ENCODE results near the gene SELENOF.
A peak's percentile ranks its signal among the peaks of the same experiment; 100 is the strongest.

Gene SELENOF

GRCh38 chr1:86913896-86914600, at the start of gene SELENOF:
SELENOF (minus strand) TSS chr1:86914126; CDS start chr1:86914111, 15 bp downstream.
- DNase-seq (ENCODE audit: low read depth in 1 of 2, low spot score in 1 of 2): peak; percentile 94 to 99

GRCh38 chr1:86960548-86960947, 46.6 kb upstream of the SELENOF start:
- no peak for DNase-seq (ENCODE audit: low read depth in 1 of 2, low spot score in 1 of 2)

GRCh38 chr1:86957221-86957620, 43.3 kb upstream of the SELENOF start:
- DNase-seq (ENCODE audit: low read depth in 1 of 2, low spot score in 1 of 2): no peak

GRCh38 chr1:86956221-86956620, 42.3 kb upstream of the SELENOF start:
- no peak for DNase-seq (ENCODE audit: low read depth in 1 of 2, low spot score in 1 of 2)

DNA sequence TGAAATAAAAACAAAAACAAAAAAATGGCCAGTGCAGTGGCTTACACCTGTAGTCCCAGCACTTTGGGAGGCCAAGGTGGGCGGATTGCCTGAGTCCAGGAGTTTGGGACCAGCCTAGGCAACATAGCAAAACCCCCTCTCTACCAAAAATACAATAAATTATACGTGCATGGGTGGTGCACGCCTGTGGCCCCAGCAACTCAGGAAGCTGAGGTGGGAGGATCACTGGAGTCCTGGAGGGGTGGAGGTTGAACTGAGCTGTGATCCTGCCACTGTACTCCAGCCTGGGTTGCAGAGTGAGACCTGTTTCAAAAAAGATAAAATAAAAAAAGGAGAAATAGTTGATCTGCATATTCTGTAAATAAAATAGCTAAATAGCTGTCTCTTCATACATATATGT, 41.8 kb upstream of the SELENOF start:
- no peak for DNase-seq (ENCODE audit: low read depth in 1 of 2, low spot score in 1 of 2)

GRCh38 chr1:86953167-86953566, 39.2 kb upstream of the SELENOF start:
- DNase-seq (ENCODE audit: low read depth in 1 of 2, low spot score in 1 of 2): no peak

- DNase-seq (ENCODE audit: low read depth in 1 of 2, low spot score in 1 of 2): no peak
Observed at GRCh38 chr1:86951430-86951829, 37.5 kb upstream of the SELENOF start.

DNA sequence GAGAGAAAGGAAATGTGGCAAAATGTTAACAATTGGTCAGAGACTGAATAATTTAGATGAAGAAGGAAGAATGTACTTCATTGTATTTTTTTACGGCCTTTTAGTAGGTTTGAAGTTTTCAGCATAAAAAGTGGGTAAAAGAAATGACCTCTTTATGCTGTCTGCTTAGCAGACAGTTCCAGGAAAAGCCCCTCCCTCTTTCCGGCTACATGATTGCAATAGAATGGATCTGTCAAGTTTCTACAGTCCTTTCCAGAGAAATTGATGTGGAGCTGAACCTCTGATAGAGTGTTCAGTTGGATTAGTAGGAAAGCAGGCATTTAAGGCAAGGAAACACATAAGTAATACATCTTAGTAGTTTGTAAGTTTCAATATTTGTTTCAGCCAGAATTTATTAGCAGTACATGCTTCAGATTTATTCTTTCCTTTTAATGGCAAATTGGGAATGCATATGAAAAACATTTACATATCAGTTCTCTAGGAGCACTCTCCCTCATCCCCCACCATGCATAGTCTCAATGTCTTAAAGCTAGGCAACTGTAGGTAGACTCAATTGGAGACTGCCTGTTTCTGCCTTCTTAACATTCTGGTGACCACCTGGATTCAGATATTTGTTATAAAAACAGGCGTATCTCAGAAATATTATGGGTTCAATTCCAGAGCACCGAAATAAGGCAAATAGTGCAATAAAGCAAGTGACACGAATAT, 36.9 kb upstream of the SELENOF start:
- DNase-seq (ENCODE audit: low read depth in 1 of 2, low spot score in 1 of 2): no peak

GRCh38 chr1:86948212-86948611, 34.3 kb upstream of the SELENOF start:
- DNase-seq (ENCODE audit: low read depth in 1 of 2, low spot score in 1 of 2): no peak

GRCh38 chr1:86942743-86943142, 28.8 kb upstream of the SELENOF start:
- DNase-seq (ENCODE audit: low read depth in 1 of 2, low spot score in 1 of 2): no peak

DNA sequence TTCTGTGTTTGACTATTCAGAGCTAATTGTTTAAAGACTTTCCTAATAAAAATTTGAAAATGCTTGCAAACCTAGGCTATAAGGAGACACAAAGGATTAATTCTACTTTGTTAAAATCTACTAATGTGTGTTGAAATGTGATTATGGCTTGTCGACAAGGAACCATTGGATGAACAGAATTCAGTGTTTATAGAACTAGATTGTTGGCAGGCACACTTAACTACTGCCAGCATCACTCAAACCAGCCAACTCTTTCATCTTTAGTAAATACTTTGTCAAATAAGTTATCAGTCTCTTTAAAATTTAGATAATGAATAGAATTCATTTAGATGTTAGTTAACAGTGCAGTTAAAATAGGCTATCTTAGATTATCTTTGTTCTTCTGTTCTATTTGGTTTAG, 28.1 kb upstream of the SELENOF start:
- DNase-seq (ENCODE audit: low read depth in 1 of 2, low spot score in 1 of 2): no peak

DNA sequence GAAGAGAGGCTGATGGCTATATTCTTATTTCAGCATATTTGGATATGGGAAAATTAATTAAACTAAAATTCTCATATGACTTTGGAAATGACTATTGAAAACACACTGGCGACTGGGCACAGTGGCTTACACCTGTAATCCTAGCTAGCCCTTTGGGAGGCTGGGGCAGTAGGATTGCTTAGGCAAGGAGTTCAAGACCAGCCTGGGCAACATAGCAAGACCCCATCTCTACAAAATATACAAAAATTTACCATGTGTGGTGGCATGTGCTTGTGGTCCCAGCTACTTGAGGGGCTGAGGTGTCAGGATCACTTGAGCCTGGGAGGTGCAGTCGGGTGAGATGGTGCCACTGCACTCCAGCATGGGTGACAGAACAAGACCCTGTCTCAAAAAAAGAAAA, 26.7 kb upstream of the SELENOF start:
- DNase-seq (ENCODE audit: low read depth in 1 of 2, low spot score in 1 of 2): no peak

DNA sequence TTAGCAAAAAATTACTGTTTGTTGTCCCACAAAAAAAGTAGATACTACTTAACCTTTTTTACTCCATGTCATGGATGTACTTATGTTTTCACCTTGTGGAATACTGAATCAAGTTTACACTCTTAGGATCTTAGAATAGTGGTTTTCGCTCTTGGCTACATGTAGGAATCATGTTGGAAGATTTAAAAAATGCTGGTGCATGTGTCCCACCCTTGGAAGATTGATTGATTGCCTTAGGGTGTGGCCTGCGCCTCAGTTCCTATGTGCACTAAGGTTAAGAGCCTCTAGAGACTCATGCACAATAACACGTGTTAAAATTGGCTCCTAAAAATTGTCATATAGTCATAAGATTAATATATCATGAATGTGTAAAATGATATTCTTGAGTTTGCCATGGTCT, 25.5 kb upstream of the SELENOF start:
- no peak for DNase-seq (ENCODE audit: low read depth in 1 of 2, low spot score in 1 of 2)

GRCh38 chr1:86938855-86939254, 24.9 kb upstream of the SELENOF start:
- no peak for DNase-seq (ENCODE audit: low read depth in 1 of 2, low spot score in 1 of 2)

GRCh38 chr1:86938450-86938849, 24.5 kb upstream of the SELENOF start:
- DNase-seq (ENCODE audit: low read depth in 1 of 2, low spot score in 1 of 2): no peak

DNA sequence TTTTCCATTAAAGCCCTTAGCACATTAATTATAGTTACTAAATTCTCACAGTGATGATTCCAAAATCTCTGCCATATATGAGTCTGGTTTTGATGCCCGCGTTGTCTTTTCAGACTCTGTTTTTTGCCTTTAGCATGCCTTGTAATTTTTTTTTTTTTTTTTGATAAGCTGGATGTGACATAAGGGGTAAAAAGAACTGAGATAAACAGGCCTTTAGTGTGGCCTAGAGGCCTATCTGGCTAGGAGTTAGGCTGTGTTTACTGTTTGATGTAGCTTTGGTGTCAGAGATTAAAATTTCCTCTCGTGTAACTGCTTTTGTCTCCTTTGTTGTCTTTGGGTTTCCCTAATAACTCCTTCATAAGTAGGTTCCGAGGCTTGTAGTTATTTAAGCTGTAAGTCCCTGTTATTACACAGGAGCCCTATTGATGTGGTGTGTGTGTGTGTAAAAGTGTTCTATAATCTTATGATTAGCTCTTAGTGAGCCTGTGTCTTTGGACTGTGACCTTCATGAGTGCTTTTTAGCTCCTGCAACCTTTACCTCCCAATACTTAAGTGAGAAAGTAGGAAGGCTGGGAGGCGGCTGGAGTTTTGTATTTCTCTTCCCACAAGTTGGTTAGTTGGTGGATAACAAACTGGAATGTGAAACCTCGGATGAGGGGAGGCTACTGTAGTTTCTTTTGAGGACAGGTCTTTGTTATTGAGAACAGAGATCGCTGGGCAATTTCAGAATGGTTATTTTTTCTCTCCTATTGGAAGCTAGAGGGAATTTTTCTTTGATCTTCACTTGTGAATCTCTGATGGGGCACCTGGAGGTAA, 19.8 kb upstream of the SELENOF start:
- DNase-seq (ENCODE audit: low read depth in 1 of 2, low spot score in 1 of 2): no peak

DNA sequence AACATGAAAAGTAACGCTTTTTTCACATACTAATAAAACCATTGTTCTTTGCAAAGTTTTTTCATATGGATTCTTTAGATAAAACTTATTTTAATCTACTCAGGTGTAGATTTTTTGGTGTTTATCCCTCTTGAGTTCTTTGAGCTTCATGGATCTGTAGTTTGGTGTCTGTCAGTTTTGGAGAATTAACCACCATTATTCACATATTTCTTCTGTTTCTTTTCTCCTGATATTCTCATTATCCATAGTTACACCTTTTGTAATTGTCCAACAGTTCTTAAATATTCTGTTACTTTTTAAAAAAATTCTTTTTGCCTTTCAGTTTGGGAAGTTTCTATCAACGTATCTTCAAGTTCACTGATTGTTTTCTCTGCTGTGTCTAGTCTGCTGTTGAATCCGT, 19.1 kb upstream of the SELENOF start:
- DNase-seq (ENCODE audit: low read depth in 1 of 2, low spot score in 1 of 2): no peak

DNA sequence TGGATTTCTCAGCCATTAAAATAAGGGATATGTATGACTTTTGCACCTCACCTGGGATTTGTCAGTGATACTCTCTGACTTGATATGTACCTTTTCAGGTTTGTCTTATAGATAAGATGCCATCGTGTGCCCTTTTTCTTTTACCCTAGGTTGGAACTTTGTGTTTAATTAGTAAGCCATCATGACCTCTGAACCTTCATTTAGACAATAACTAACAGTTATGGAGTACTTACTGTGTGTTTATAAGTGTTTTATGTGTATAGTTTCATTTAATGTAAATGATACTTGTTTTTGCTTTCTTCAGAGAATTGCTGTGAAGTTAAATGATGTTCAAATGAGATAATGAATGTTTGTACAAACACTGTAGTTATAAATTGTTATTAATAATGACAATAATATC, 14.9 kb upstream of the SELENOF start:
- DNase-seq (ENCODE audit: low read depth in 1 of 2, low spot score in 1 of 2): no peak

- DNase-seq (ENCODE audit: low read depth in 1 of 2, low spot score in 1 of 2): no peak
Observed at GRCh38 chr1:86926883-86927282, 13.0 kb upstream of the SELENOF start.

DNA sequence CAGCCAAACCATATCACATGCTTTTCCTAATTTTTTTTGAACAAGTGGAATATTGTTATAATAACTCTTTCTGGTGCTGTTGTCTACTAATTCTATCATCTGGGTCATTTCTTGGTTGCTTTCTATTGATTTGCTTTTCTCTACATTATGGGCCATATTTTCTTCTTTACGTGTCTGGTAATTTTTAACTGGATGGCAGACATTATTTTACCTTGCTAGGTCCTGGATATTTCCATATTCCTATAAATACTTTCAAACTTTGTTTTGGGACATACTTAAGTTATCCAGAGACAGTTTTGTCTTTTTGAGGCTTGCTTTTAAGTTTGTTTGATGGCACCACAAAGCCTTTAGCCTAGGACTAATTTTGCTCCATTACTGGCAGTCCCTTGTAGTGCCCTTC, 11.8 kb upstream of the SELENOF start:
- no peak for DNase-seq (ENCODE audit: low read depth in 1 of 2, low spot score in 1 of 2)

GRCh38 chr1:86924324-86924960, 10.5 kb upstream of the SELENOF start:
- DNase-seq (ENCODE audit: low read depth in 1 of 2, low spot score in 1 of 2): no peak

DNA sequence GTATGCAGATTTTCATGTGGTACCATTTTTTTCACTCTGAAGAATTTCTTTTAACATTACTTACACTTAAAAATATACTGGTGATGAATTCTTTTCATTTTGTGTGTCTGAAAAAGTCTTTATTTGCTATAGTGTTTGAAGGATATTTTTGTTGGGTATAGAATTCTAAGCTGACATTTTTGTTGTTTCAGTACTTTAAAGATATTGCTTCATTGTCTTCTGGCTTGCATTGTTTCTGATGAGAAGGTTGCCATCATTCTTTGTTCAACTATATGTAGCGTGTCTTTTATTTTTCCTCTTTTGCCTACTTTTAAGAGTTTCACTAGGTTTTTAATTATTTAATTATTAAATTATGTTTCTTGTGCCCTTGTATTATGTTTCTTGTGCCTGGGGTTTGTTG, 8.5 kb upstream of the SELENOF start:
- no peak for DNase-seq (ENCODE audit: low read depth in 1 of 2, low spot score in 1 of 2)

Data from activated CD4-positive, alpha-beta T cell treated with anti-CD3 and anti-CD28 coated beads, Interleukin-2, amount 50 U/mL, for 24 hours (primary cell).